ENCODE data around the gene OR8G1. TPM values are rescaled to one million over a fixed set of nuclear protein-coding genes. Genes with fewer than 3 reads are reported as not detected.
A peak's percentile ranks its signal among the peaks of the same experiment; 100 is the strongest.

Gene OR8G1
- total and polyA plus RNA-seq, 9 of the 15 experiments (the other 6 are each of a cell fraction or from before 2014, with no cell fraction given), result 0.03 to 1.4 (median 0.51) TPM; not detected in 1

- peak; percentile 85; the same call in 1 of the 2 replicates for TF ChIP-seq THRB (CRISPR knock-in tag; conservative IDR thresholded peaks at IDR 0.05)
- TF ChIP-seq ZNF445 (CRISPR knock-in tag; IDR thresholded peaks at IDR 0.05; ENCODE audit: low read depth), result 0 out of 2 replicates have a peak, but pooled peaks have one; percentile 36
Measured at GRCh38 chr11:124207102-124207792, 33.6 kb upstream of the OR8G1 start (continued).

- DNase-seq (ENCODE audit: extremely low read depth in 1 of 4, low spot score in 3 of 4) (no peak), ATAC-seq (no peak), FAIRE-seq (no peak)
- Histone ChIP-seq H3K27ac (ENCODE audit: extremely low read depth, low read depth, low read length) (no peak overlapping the region), H3K4me1 (replicated peaks in 1 of 2; ENCODE audit: control insufficient read depth in 2 of 2, insufficient read depth in 2 of 2, low read length in 2 of 2) (peaks cover 22 to 24% of the 10 kb centered on the region in 2 experiments), H3K4me3 (no peak overlapping the region), H2AFZ (ENCODE audit: low read depth, low read length) (no peak overlapping the region), H3K27me3 (ENCODE audit: control insufficient read depth in 2 of 2, insufficient read depth in 2 of 2, low read length in 2 of 2) (no peaks in the 10 kb centered on the region), H4K20me1 (replicated peaks; ENCODE audit: control insufficient read depth, insufficient read depth, low read length) (no peaks in the 10 kb centered on the region), H3K79me2 (ENCODE audit: control insufficient read depth, insufficient read depth, low read length) (peaks cover 11% of the 10 kb centered on the region; the same call in 2 of the 3 replicates), H3K9me3 (replicated peaks; ENCODE audit: control insufficient read depth, insufficient read depth, low read depth, low read length) (no peaks in the 10 kb centered on the region), H3K36me3 (ENCODE audit: control insufficient read depth, insufficient read depth, low read length) (peaks cover 4% of the 10 kb centered on the region; the same call in 2 of the 3 replicates), H3K4me2 (ENCODE audit: insufficient read depth, low read length) (no peak overlapping the region), H3K9me1 (ENCODE audit: control insufficient read depth, insufficient read depth, low read length) (no peaks in the 10 kb centered on the region), H3K9ac (ENCODE audit: insufficient read depth in 1 of 2, low read depth in 2 of 2, low read length in 2 of 2) (no peak overlapping the region)
- BruUV-seq (replicated peaks), result no TSS peak
- ChIA-PET POLR2A (no interaction called here), CTCF (ENCODE audit: low intra/inter-chr PET ratio) (no interaction called here)
- WGBS (ENCODE audit: insufficient coverage, low coverage, missing lambda C conversion rate), result 94% methylated on average over 6 of the region's 6 CpGs
- in situ Hi-C loops (cut with MboI) (no loop called here), intact Hi-C loops (cut with micrococcal nuclease) (loop anchor here (5.0 kb wide), 2 partner anchors 38 to 67 kb away; no protein-coding TSS in a partner anchor)
- no peak for TF ChIP-seq E2F5 (CRISPR knock-in tag; IDR thresholded peaks at IDR 0.05)
- TF ChIP-seq PTTG1 (tag; IDR thresholded peaks at IDR 0.05; ENCODE audit: low read depth), result no peak
- no peak for TF ChIP-seq THAP12 (CRISPR knock-in tag; IDR thresholded peaks at IDR 0.05)
- TF ChIP-seq TFE3 (CRISPR knock-in tag; IDR thresholded peaks at IDR 0.05), result no peak
- no peak for TF ChIP-seq PHB (CRISPR knock-in tag; IDR thresholded peaks at IDR 0.05)
- no peak for TF ChIP-seq TCF3 (CRISPR knock-in tag; IDR thresholded peaks at IDR 0.05)
- TF ChIP-seq NFIX (CRISPR knock-in tag; IDR thresholded peaks at IDR 0.05; ENCODE audit: low read depth), result no peak
- no peak for TF ChIP-seq THRB (CRISPR knock-in tag; conservative IDR thresholded peaks at IDR 0.05)
- no peak for TF ChIP-seq ELF4 (CRISPR knock-in tag; IDR thresholded peaks at IDR 0.05)
Measured at GRCh38 chr11:124209824-124210357, 31.0 kb upstream of the OR8G1 start.

Measured in K562 (cell line).